Smooth muscle cell (in vitro differentiated cells): ENCODE data around the gene ACTL9. TPM values are rescaled to one million over a fixed set of nuclear protein-coding genes. Genes with fewer than 3 reads are reported as not detected.
"Not testable (repeated sequence)": the region's sequence is repeated elsewhere in the genome, so short reads cannot be mapped to it uniquely, and the experiment has no call there.

ENCODE experiments used
- DNase-seq: peaks from one replicate; lab custom pipeline; 2025; ENCODE audit not compliant: unreplicated experiment; lab: John Stamatoyannopoulos, UW
- H2AFZ ChIP-seq: fragments of 200-600 bp; sonication (generic); 2 replicates; pipeline ENCODE4 v1.6.0; 2016; ENCODE audit warnings: antibody characterized with exemption, low read depth, mild to moderate bottlenecking
- H3F3A ChIP-seq: fragments of 200-600 bp; sonication (generic); 2 replicates; pipeline ENCODE4 v1.6.0; 2017; ENCODE audit warnings: antibody characterized with exemption, low read depth
- H3K27ac ChIP-seq: fragments of 200-600 bp; sonication (generic); 2 replicates; pipeline ENCODE4 v1.5.1; 2016; ENCODE audit warnings: low read depth, mild to moderate bottlenecking
- H3K27me3 ChIP-seq: fragments of 200-600 bp; sonication (generic); 2 replicates; pipeline ENCODE4 v1.6.1; 2016; ENCODE audit warnings: low read depth, mild to moderate bottlenecking
- H3K36me3 ChIP-seq: fragments of 200-600 bp; sonication (generic); 2 replicates; pipeline ENCODE4 v1.5.1; 2016; ENCODE audit warnings: low read depth
- H3K4me1 ChIP-seq: fragments of 200-600 bp; sonication (generic); 2 replicates; pipeline ENCODE4 v1.5.1; 2016; ENCODE audit warnings: low read depth
- H3K4me2 ChIP-seq: fragments of 200-600 bp; sonication (generic); 2 replicates; pipeline ENCODE4 v1.6.0; 2016; ENCODE audit warnings: mild to moderate bottlenecking
- H3K4me3 ChIP-seq: fragments of 200-600 bp; sonication (generic); 2 replicates; pipeline ENCODE4 v1.5.1; 2016; ENCODE audit warnings: mild to moderate bottlenecking
- H3K79me2 ChIP-seq: fragments of 200-600 bp; sonication (generic); 2 replicates; pipeline ENCODE4 v1.6.0; 2016; ENCODE audit warnings: low read depth, mild to moderate bottlenecking
- H3K9ac ChIP-seq: fragments of 200-600 bp; sonication (generic); 2 replicates; pipeline ENCODE4 v1.6.0; 2016; ENCODE audit warnings: low read depth
- H3K9me3 ChIP-seq: fragments of 200-600 bp; sonication (generic); replicated peaks from 2 replicates; pipeline ENCODE4 v1.5.1; 2016; ENCODE audit warnings: low read depth
- H4K20me1 ChIP-seq: fragments of 200-600 bp; sonication (generic); 2 replicates; pipeline ENCODE4 v1.6.0; 2016; ENCODE audit warnings: low read depth
- CTCF ChIP-seq: fragments of 200-600 bp; sonication (generic); IDR thresholded peaks from 2 replicates; pipeline ENCODE4 v1.5.1; 2017; ENCODE audit warnings: borderline replicate concordance, mild to moderate bottlenecking, antibody characterized with exemption; ENCODE audit not compliant: insufficient read depth, poor library complexity, severe bottlenecking
- WGBS: methylation state at CpG from one replicate; pipeline ENCODE4 v1.1.7; 2016; ENCODE audit warnings: low lambda C conversion rate; 5-methylcytosine and 5-hydroxymethylcytosine counted together
- polyA plus RNA-seq: library from polyadenylated mRNA; unstranded; fragments of >200 nt; fragmentation: Nextera tagmentation; extraction: Ambion mirVana; gene quantifications from 2 replicates; pipeline ENCODE4 v1.2.1, GENCODE V29; 2016
- total RNA-seq: library from RNA; depleted of rRNA; stranded (reverse); fragments of >200 nt; gene quantifications from 2 replicates; pipeline ENCODE4 v1.2.3, GENCODE V29; 2014

The ACTL9 gene
- total and polyA plus RNA-seq, 2 experiments from 2014 or later = not detected

GRCh38 chr19:8705742-8706141, 7.1 kb upstream of the ACTL9 start:
- H3K4me2 ChIP-seq = no peak overlapping the region
- H3K79me2 ChIP-seq = no peaks in the 10 kb centered on the region
- no peaks in the 10 kb centered on the region for H3K27me3 ChIP-seq
- H3K9me3 ChIP-seq = no peaks in the 10 kb centered on the region
- H3F3A ChIP-seq = no peaks in the 10 kb centered on the region
- no peak overlapping the region for H3K27ac ChIP-seq
- no peaks in the 10 kb centered on the region for H3K36me3 ChIP-seq
- TF ChIP-seq CTCF = no peak
- H3K4me1 ChIP-seq = no peaks in the 10 kb centered on the region
- H3K4me3 ChIP-seq = no peak overlapping the region
- no peak overlapping the region for H2AFZ ChIP-seq
- H4K20me1 ChIP-seq = no peaks in the 10 kb centered on the region
- 50% methylated on average over 5 of the region's 5 CpGs for WGBS
- DNase-seq = no peak
- no peak overlapping the region for H3K9ac ChIP-seq

- H3K4me3 ChIP-seq, H3K27me3 ChIP-seq, H3K4me2 ChIP-seq, H3K79me2 ChIP-seq, H3F3A ChIP-seq, H3K27ac ChIP-seq, H4K20me1 ChIP-seq, H2AFZ ChIP-seq, H3K4me1 ChIP-seq, H3K9me3 ChIP-seq, H3K36me3 ChIP-seq, DNase-seq, H3K9ac ChIP-seq: not testable (repeated sequence)
- WGBS = 78% methylated on average over 3 of the region's 3 CpGs
These were observed 6.7 kb upstream of the ACTL9 start for GRCh38 chr19:8705304-8705703.

- H3K9ac ChIP-seq = no peak overlapping the region
- TF ChIP-seq CTCF = no peak
- no peaks in the 10 kb centered on the region for H3F3A ChIP-seq
- no peaks in the 10 kb centered on the region for H4K20me1 ChIP-seq
- no peak for DNase-seq
- H3K36me3 ChIP-seq = no peaks in the 10 kb centered on the region
- 74% methylated on average over 7 of the region's 7 CpGs for WGBS
- no peak overlapping the region for H3K4me3 ChIP-seq
- no peaks in the 10 kb centered on the region for H3K27me3 ChIP-seq
- no peaks in the 10 kb centered on the region for H3K9me3 ChIP-seq
- H3K4me2 ChIP-seq = no peak overlapping the region
- H3K27ac ChIP-seq = no peak overlapping the region
- no peaks in the 10 kb centered on the region for H3K79me2 ChIP-seq
- no peak overlapping the region for H2AFZ ChIP-seq
- no peaks in the 10 kb centered on the region for H3K4me1 ChIP-seq
These were observed 4.6 kb upstream of the ACTL9 start for GRCh38 chr19:8703223-8703622.

GRCh38 chr19:8702350-8702749, 3.8 kb upstream of the ACTL9 start:
- H3K4me1 ChIP-seq = no peaks in the 10 kb centered on the region
- no peak overlapping the region for H3K4me3 ChIP-seq
- H3F3A ChIP-seq = no peaks in the 10 kb centered on the region
- H3K36me3 ChIP-seq = no peaks in the 10 kb centered on the region
- no peak overlapping the region for H2AFZ ChIP-seq
- H3K9ac ChIP-seq = no peak overlapping the region
- 56% methylated on average over 5 of the region's 5 CpGs for WGBS
- no peak for DNase-seq
- no peaks in the 10 kb centered on the region for H3K27me3 ChIP-seq
- no peaks in the 10 kb centered on the region for H4K20me1 ChIP-seq
- H3K27ac ChIP-seq = no peak overlapping the region
- H3K9me3 ChIP-seq = no peaks in the 10 kb centered on the region
- no peaks in the 10 kb centered on the region for H3K79me2 ChIP-seq
- no peak overlapping the region for H3K4me2 ChIP-seq
- no peak for TF ChIP-seq CTCF
